OCI-LY3 (cell line): Measurements from ENCODE around the gene HHATL.

Experiments
- H2AFZ ChIP-seq: fragments of 200-600, 300-600 bp; shearing (Covaris generic); 2 replicates; pipeline ENCODE4 v1.6.0; 2014; ENCODE audit warnings: antibody characterized with exemption, low read depth, low read length
- H3K27ac ChIP-seq: fragments of 200-600, 300-600 bp; sonication (generic); 2 replicates; pipeline ENCODE4 v1.5.1; 2014; ENCODE audit warnings: mild to moderate bottlenecking, low read length, moderate library complexity, mixed read lengths
- H3K27me3 ChIP-seq: fragments of 200-600, 300-600 bp; sonication (generic); 2 replicates; pipeline ENCODE4 v1.6.1; 2014; ENCODE audit warnings: low read depth, low read length, mixed read lengths
- H3K36me3 ChIP-seq: fragments of 200-600, 300-600 bp; sonication (generic); replicated peaks from 2 replicates; pipeline ENCODE3; 2014; ENCODE audit warnings: low read depth, low read length, mixed read lengths
- H3K4me1 ChIP-seq: fragments of 300-600, 200-600 bp; sonication (generic); 2 replicates; pipeline ENCODE4 v1.6.1; 2014; ENCODE audit warnings: low read length, mixed read lengths
- H3K4me2 ChIP-seq: fragments of 200-600, 300-600 bp; sonication (generic); 2 replicates; pipeline ENCODE4 v1.6.1; 2014; ENCODE audit warnings: low read length, mixed read lengths
- H3K4me3 ChIP-seq: fragments of 300-600, 200-600 bp; sonication (generic); 2 replicates; pipeline ENCODE4 v1.5.1; 2014; ENCODE audit warnings: antibody characterized with exemption, mild to moderate bottlenecking, low read length, moderate library complexity
- H3K79me2 ChIP-seq: fragments of 300-600, 200-600 bp; shearing (Covaris generic); 2 replicates; pipeline ENCODE4 v1.6.1; 2014; ENCODE audit warnings: mild to moderate bottlenecking, low read length, mixed read lengths
- H3K9ac ChIP-seq: fragments of 300-600, 200-600 bp; shearing (Covaris generic); 2 replicates; pipeline ENCODE4 v1.6.0; 2014; ENCODE audit warnings: mild to moderate bottlenecking, low read length, moderate library complexity
- H3K9me3 ChIP-seq: fragments of 200-600, 300-600 bp; shearing (Covaris generic); 2 replicates; pipeline ENCODE4 v1.6.1; 2014; ENCODE audit warnings: low read length, mixed read lengths; ENCODE audit not compliant: insufficient read depth
- H4K20me1 ChIP-seq: fragments of 200-600, 300-600 bp; sonication (generic); 2 replicates; pipeline ENCODE4 v1.6.1; 2016; ENCODE audit warnings: low read length, mixed read lengths; ENCODE audit not compliant: insufficient read depth
- CTCF ChIP-seq: fragments of 200-600, 300-600 bp; sonication (generic); IDR thresholded peaks from 2 replicates; pipeline ENCODE4 v1.5.1; 2014; ENCODE audit warnings: antibody characterized with exemption, low read length, low read depth
- EZH2phosphoT487 ChIP-seq: fragments of 200-600 bp; shearing (Covaris generic); IDR thresholded peaks from 2 replicates; pipeline ENCODE4 v1.6.1; 2018; ENCODE audit warnings: antibody characterized with exemption, mixed run types, low read depth

Gene HHATL

GRCh38 chr3:42733501-42734262 is 31.1 kb upstream of the HHATL start:
- no peak for TF ChIP-seq EZH2phosphoT487
- TF ChIP-seq CTCF, result no peak
- no peaks in the 10 kb centered on the region for H4K20me1 ChIP-seq
- H3K4me1 ChIP-seq, result peaks cover 13% of the 10 kb centered on the region
- H3K9ac ChIP-seq, result no peak overlapping the region
- H3K4me2 ChIP-seq, result no peak overlapping the region
- H3K79me2 ChIP-seq, result no peaks in the 10 kb centered on the region
- no peaks in the 10 kb centered on the region for H3K9me3 ChIP-seq
- no peak overlapping the region for H3K27ac ChIP-seq
- no peak overlapping the region for H2AFZ ChIP-seq
- no peaks in the 10 kb centered on the region for H3K27me3 ChIP-seq
- no peak overlapping the region for H3K4me3 ChIP-seq
- no peaks in the 10 kb centered on the region for H3K36me3 ChIP-seq

DNA sequence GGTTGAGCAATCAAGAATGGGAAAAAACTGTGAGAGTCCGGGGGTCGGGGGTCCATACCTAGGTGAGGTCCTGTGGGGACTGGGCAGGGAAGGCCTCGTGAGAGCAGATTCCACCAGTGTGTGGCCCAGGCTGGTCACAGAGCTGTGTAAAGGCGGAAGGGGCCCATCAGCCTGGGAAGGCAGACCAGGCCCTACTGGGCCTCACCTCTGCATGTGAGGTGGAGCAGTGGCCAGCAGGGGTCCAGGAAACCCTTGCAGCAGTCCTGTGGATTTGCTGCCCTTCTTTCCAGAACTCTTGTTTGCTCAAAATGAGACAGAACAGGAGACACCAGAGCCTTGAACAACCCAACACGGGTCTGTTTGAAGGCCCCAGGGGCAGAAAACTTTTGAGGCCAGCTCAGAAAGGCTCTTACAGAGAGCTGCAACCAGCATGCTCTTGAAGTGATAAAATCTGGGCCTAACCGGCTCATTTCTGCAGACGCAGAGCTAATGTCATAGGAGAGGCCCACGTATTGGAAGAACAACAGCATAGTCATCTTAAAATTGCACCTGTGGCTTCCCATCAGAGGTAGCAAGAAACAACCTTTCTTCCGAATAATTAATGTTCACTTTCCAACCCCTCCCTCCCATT is 30.3 kb upstream of the HHATL start:
- no peak overlapping the region for H3K4me2 ChIP-seq
- H2AFZ ChIP-seq, result no peak overlapping the region
- no peaks in the 10 kb centered on the region for H3K79me2 ChIP-seq
- no peaks in the 10 kb centered on the region for H3K36me3 ChIP-seq
- H3K27me3 ChIP-seq, result no peaks in the 10 kb centered on the region
- no peaks in the 10 kb centered on the region for H3K9me3 ChIP-seq
- TF ChIP-seq EZH2phosphoT487, result no peak
- no peak for TF ChIP-seq CTCF
- H3K27ac ChIP-seq, result no peak overlapping the region
- H4K20me1 ChIP-seq, result no peaks in the 10 kb centered on the region
- peaks cover 13% of the 10 kb centered on the region for H3K4me1 ChIP-seq
- no peak overlapping the region for H3K4me3 ChIP-seq
- no peak overlapping the region for H3K9ac ChIP-seq

DNA sequence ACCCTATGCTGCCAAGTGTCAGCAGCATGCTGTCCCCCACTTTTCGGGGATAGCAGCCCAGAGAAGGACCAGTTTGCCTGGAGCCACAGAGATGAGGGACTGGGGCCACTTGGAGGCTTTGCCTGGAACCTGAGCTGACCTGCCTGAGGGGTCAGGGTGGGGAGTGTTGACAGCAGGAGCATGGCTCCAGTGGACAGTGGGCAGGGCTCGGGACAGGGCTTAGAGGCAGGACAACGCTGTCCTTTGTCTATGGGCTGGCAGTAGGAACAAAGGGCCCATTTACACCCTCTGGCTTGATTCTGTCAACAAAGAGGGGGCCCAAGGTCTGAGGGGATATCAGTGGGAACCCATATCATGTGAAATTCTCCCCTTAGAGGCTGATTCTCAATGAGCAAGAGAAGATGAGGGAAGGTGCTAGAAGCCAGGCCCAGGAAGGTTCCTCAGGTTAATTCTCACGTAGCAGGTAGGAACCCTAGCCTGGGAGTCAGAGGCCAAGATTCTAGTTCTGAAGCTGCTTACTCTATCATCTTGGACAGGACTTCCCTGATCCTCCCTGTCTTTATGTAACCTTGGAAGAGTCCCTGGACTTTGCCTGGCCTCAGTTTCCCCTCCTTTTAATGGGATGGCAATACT is 29.7 kb upstream of the HHATL start:
- peak overlapping the region; percentile 84; the same call in 1 of the 2 replicates for H2AFZ ChIP-seq
- H3K4me3 ChIP-seq, result no peak overlapping the region
- no peak overlapping the region for H3K9ac ChIP-seq
- H4K20me1 ChIP-seq, result no peaks in the 10 kb centered on the region
- no peaks in the 10 kb centered on the region for H3K9me3 ChIP-seq
- TF ChIP-seq EZH2phosphoT487 (no peak), CTCF (no peak)
- no peaks in the 10 kb centered on the region for H3K79me2 ChIP-seq
- no peak overlapping the region for H3K27ac ChIP-seq
- no peak overlapping the region for H3K4me2 ChIP-seq
- peaks cover 13% of the 10 kb centered on the region for H3K4me1 ChIP-seq
- no peaks in the 10 kb centered on the region for H3K36me3 ChIP-seq
- no peaks in the 10 kb centered on the region for H3K27me3 ChIP-seq

DNA sequence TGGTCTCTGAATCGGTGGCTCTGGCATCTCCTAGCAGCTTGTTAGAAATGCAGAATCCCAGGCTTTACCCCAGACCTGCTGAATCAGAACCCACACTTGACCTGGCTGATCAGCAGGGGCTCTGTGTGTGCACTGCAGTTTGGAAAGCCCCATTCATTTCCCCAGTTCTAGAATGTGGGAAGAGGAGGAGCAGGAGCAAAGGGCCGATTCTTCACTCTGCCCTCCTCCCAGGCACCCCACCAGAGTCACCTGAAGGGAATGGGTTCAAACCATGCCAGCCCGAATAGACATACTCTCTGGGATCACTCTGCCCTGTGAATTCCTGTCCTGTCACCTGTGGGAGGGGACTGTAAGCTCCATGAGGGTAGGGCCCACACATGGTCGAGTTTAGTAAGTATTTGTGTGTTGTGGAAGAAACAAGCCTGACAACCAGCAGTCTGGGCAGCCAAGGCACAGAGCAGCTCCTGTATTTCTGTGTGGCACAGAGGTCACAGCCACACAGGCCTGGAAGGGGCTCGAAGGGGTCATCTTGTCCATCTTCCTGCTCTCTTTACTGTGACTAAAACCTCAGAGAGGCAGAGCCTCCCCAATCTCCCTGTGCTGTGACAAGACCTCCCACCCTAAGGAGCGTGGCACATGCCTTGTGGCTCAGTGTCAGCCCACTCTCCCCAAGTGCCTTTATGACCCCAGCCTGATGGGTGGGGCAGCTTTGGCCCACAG is 29.0 kb upstream of the HHATL start:
- no peak for TF ChIP-seq CTCF
- TF ChIP-seq EZH2phosphoT487, result no peak
- Histone ChIP-seq H3K27me3 (no peaks in the 10 kb centered on the region), H3K9ac (no peak overlapping the region), H3K9me3 (no peaks in the 10 kb centered on the region), H3K27ac (no peak overlapping the region), H3K4me1 (peaks cover 13% of the 10 kb centered on the region), H3K36me3 (no peaks in the 10 kb centered on the region), H4K20me1 (no peaks in the 10 kb centered on the region), H3K4me2 (peak overlapping the region; percentile 38), H3K79me2 (no peaks in the 10 kb centered on the region), H3K4me3 (no peak overlapping the region), H2AFZ (peak overlapping the region; percentile 84)
